ENCODE data around the gene EHD3. TPM values are rescaled to one million over a fixed set of nuclear protein-coding genes. Genes with fewer than 3 reads are reported as not detected.

Gene EHD3
- total and polyA plus RNA-seq, 2 of the 8 experiments (the other 6 are each of a cell fraction or from before 2014, with no cell fraction given): 9.3 to 12.0 TPM

DNA sequence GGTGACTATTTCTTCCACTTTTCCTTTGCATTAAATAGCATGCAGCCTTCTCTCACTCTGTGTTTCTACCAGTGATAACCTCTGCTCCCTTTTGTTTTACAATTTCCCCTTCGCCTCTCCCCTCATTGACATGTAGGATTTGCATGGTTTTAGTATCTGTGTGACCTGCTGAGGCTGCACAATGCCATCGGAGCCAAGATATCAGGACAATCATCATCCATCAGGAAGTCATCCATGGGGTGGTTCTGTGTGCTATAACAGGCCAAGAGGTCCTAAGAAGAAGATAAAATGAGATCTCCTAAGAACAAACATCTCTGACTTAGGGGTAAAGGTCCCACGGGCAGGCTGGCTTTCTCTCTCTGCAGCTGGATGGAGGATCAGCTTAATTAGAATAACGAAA lies 65.6 kb downstream of the EHD3 start:
- H2BK20ac ChIP-seq (ENCODE audit: low read length): no peak overlapping the region
- H2BK5ac ChIP-seq (ENCODE audit: low read depth, low read length): no peak overlapping the region
- H4K91ac ChIP-seq (replicated peaks; ENCODE audit: insufficient read length, low read length): no peak overlapping the region
- H3K23me2 ChIP-seq (ENCODE audit: low read depth, low read length): peaks cover 2% of the 10 kb centered on the region; the same call in 1 of the 2 replicates
- ChIA-PET POLR2A (ENCODE audit: partially characterized antibody) (interaction anchor here (1.9 kb wide), 1 partner anchor 10 kb away, joined by 4 read pairs; no protein-coding TSS in a partner anchor), CTCF (ENCODE audit: partially characterized antibody) (interaction anchor here (0.9 to 1.4 kb wide), 5 partner anchors 11 to 588 kb away, joined by 3 to 4 read pairs (median 3); no protein-coding TSS in a partner anchor)
- H3K4me2 ChIP-seq (ENCODE audit: insufficient read depth in 1 of 2, low read depth in 2 of 2, low read length in 2 of 2): peak overlapping the region; percentile 7 to 22; a peak in 2 of 4 replicates
- H3K14ac ChIP-seq (ENCODE audit: insufficient read length): no peak overlapping the region
- H3K4me1 ChIP-seq (replicated peaks in 1 of 4; ENCODE audit: control insufficient read depth in 3 of 4, insufficient read depth in 4 of 4, low read length in 3 of 4): peaks cover 3 to 6% (median 5%) of the 10 kb centered on the region in 4 experiments
- no peak overlapping the region for H3K27ac ChIP-seq (ENCODE audit: low read depth, low read length)
- no peak overlapping the region for H3K18ac ChIP-seq (ENCODE audit: extremely low read depth, low read length)
- H2BK12ac ChIP-seq (ENCODE audit: low read depth, low read length): no peak overlapping the region
- H2AK5ac ChIP-seq (ENCODE audit: low read depth, low read length): no peak overlapping the region
- no peaks in the 10 kb centered on the region for H3K9me3 ChIP-seq (ENCODE audit: insufficient read depth in 2 of 2, low read depth in 1 of 2, low read length in 1 of 2)
- FAIRE-seq: no peak
- no peak overlapping the region for H3K4ac ChIP-seq (replicated peaks; ENCODE audit: insufficient read length, low read depth, low read length)
- H3K4me3 ChIP-seq (ENCODE audit: extremely low read depth in 1 of 4, insufficient read depth in 2 of 4, low read depth in 3 of 4, low read length in 4 of 4): no peak overlapping the region
- H2AFZ ChIP-seq (ENCODE audit: low read length): no peak overlapping the region
- no peak overlapping the region for H3K23ac ChIP-seq (ENCODE audit: insufficient read length)
- DNase-seq (ENCODE audit: low read depth in 1 of 2, low spot score in 2 of 2): no peak
- no peak overlapping the region for H4K8ac ChIP-seq (ENCODE audit: extremely low read depth, insufficient read depth, low read length)
- H4K5ac ChIP-seq (ENCODE audit: insufficient read length, low read depth, low read length): no peak overlapping the region
- no peak overlapping the region for H3K56ac ChIP-seq (replicated peaks; ENCODE audit: insufficient read length, low read depth, low read length)
- 66% methylated on average over 4 of the region's 4 CpGs; no CpG with 5 or more reads in 1 of the 2 experiments for WGBS, 2 experiments (ENCODE audit: extremely low coverage in 1 of 2, insufficient coverage in 1 of 2, insufficient read length in 1 of 2, insufficient replicate concordance in 2 of 2, low coverage in 1 of 2, low lambda C conversion rate in 2 of 2, missing lambda C conversion rate in 1 of 2)
- H3K79me1 ChIP-seq (ENCODE audit: low read depth, low read length): no peaks in the 10 kb centered on the region
- no peak overlapping the region for H2BK15ac ChIP-seq (ENCODE audit: low read length)
- H3K79me2 ChIP-seq (ENCODE audit: control insufficient read depth in 1 of 2, insufficient read depth in 2 of 2, low read length in 2 of 2): no peaks in the 10 kb centered on the region
- H3K27me3 ChIP-seq (replicated peaks in 1 of 4; ENCODE audit: control insufficient read depth in 3 of 4, extremely low read depth in 1 of 4, insufficient read depth in 3 of 4, low read length in 3 of 4): no peaks in the 10 kb centered on the region
- H3K36me3 ChIP-seq (ENCODE audit: control insufficient read depth in 2 of 4, insufficient read depth in 4 of 4, low read length in 3 of 4): no peaks in the 10 kb centered on the region
- H2BK120ac ChIP-seq (replicated peaks; ENCODE audit: low read depth, low read length): no peak overlapping the region
- H3K9ac ChIP-seq (replicated peaks in 1 of 4; ENCODE audit: extremely low read depth in 1 of 4, low read depth in 3 of 4, low read length in 3 of 4): no peak overlapping the region
- no peaks in the 10 kb centered on the region for H4K20me1 ChIP-seq (replicated peaks in 1 of 2; ENCODE audit: control insufficient read depth in 1 of 2, insufficient read depth in 2 of 2, low read length in 2 of 2)
- TF ChIP-seq SIX5 (IDR thresholded peaks at IDR 0.05; ENCODE audit: low read depth, low read length) (no peak), EP300 (IDR thresholded peaks at IDR 0.05; ENCODE audit: borderline replicate concordance in 1 of 2, low read depth in 2 of 2, low read length in 2 of 2) (no peak), JUND (IDR thresholded peaks at IDR 0.05; ENCODE audit: low read length) (no peak), CHD1 (IDR thresholded peaks at IDR 0.05; ENCODE audit: low read depth, low read length) (no peak), RAD21 (IDR thresholded peaks at IDR 0.05 in 1 of 2, conservative IDR thresholded peaks at IDR 0.05 in 1 of 2; ENCODE audit: low read depth in 2 of 2, low read length in 2 of 2) (no peak), JUN (IDR thresholded peaks at IDR 0.05; ENCODE audit: low read depth, low read length) (no peak), KDM1A (IDR thresholded peaks at IDR 0.05; ENCODE audit: borderline replicate concordance, low read length) (no peak), KDM4A (IDR thresholded peaks at IDR 0.05; ENCODE audit: low read depth, low read length, severe bottlenecking) (no peak), BCL11A (IDR thresholded peaks at IDR 0.05; ENCODE audit: low read depth in 2 of 2, low read length in 2 of 2) (no peak), SP2 (IDR thresholded peaks at IDR 0.05; ENCODE audit: low read length) (no peak), TAF1 (IDR thresholded peaks at IDR 0.05; ENCODE audit: low read depth, low read length) (no peak), TBP (IDR thresholded peaks at IDR 0.05; ENCODE audit: low read depth, low read length) (no peak)
- TF ChIP-seq, protein P1, sequence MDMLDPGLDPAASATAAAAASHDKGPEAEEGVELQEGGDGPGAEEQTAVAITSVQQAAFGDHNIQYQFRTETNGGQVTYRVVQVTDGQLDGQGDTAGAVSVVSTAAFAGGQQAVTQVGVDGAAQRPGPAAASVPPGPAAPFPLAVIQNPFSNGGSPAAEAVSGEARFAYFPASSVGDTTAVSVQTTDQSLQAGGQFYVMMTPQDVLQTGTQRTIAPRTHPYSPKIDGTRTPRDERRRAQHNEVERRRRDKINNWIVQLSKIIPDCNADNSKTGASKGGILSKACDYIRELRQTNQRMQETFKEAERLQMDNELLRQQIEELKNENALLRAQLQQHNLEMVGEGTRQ (IDR thresholded peaks at IDR 0.05; ENCODE audit: low read length): no peak

Measured in H1 (cell line).